Measurements from ENCODE around the gene BPGM. TPM values are rescaled to one million over a fixed set of nuclear protein-coding genes. Genes with fewer than 3 reads are reported as not detected.

The BPGM gene
- total and polyA plus RNA-seq, 9 of the 15 experiments (the other 6 are each of a cell fraction or from before 2014, with no cell fraction given), result 14.1 to 46.1 (median 21.2) TPM

DNA sequence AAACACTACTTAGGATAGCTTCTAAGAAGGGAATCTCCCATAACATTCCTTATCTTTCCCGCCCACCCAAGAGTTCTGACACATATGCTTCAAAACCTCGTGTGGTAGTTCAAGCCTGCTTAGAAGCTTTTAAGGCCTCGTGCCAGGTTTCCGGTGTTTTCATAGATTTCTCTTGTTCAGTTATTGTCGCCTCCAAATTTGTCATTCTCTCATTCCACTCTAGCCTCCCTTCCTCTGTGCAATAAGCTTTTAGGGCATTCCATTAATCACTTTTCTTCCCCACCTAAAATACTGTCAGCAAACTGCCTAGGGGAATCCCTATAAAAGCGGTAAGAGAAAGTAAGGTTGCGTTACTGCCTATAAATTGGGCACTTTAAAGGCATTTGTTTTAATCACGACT, 718 bp upstream of the BPGM start (continued):
- TF ChIP-seq, protein P1, sequence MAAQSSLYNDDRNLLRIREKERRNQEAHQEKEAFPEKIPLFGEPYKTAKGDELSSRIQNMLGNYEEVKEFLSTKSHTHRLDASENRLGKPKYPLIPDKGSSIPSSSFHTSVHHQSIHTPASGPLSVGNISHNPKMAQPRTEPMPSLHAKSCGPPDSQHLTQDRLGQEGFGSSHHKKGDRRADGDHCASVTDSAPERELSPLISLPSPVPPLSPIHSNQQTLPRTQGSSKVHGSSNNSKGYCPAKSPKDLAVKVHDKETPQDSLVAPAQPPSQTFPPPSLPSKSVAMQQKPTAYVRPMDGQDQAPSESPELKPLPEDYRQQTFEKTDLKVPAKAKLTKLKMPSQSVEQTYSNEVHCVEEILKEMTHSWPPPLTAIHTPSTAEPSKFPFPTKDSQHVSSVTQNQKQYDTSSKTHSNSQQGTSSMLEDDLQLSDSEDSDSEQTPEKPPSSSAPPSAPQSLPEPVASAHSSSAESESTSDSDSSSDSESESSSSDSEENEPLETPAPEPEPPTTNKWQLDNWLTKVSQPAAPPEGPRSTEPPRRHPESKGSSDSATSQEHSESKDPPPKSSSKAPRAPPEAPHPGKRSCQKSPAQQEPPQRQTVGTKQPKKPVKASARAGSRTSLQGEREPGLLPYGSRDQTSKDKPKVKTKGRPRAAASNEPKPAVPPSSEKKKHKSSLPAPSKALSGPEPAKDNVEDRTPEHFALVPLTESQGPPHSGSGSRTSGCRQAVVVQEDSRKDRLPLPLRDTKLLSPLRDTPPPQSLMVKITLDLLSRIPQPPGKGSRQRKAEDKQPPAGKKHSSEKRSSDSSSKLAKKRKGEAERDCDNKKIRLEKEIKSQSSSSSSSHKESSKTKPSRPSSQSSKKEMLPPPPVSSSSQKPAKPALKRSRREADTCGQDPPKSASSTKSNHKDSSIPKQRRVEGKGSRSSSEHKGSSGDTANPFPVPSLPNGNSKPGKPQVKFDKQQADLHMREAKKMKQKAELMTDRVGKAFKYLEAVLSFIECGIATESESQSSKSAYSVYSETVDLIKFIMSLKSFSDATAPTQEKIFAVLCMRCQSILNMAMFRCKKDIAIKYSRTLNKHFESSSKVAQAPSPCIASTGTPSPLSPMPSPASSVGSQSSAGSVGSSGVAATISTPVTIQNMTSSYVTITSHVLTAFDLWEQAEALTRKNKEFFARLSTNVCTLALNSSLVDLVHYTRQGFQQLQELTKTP (IDR thresholded peaks at IDR 0.05; ENCODE audit: low read depth in 1 of 2, partially characterized antibody in 2 of 2), result peak in 1 of 2 experiments; percentile 42
- no peak for TF ChIP-seq ZZZ3 (IDR thresholded peaks at IDR 0.05)
- no peak for TF ChIP-seq ETV5 (CRISPR knock-in tag; IDR thresholded peaks at IDR 0.05; ENCODE audit: low read depth)
- no peak for TF ChIP-seq NFIX (CRISPR knock-in tag; IDR thresholded peaks at IDR 0.05; ENCODE audit: low read depth)
- TF ChIP-seq MNT (conservative IDR thresholded peaks at IDR 0.05), result peak; percentile 19 to 36; a peak in 1 of 4 replicates
- no peak for TF ChIP-seq ZNF644 (tag; IDR thresholded peaks at IDR 0.05; ENCODE audit: low read depth)
- no peak for TF ChIP-seq ZNF134 (CRISPR knock-in tag; conservative IDR thresholded peaks at IDR 0.05)
- TF ChIP-seq ZNF41 (CRISPR knock-in tag; conservative IDR thresholded peaks at IDR 0.05), result no peak
- TF ChIP-seq BCL6 (CRISPR knock-in tag; IDR thresholded peaks at IDR 0.05), result no peak
- TF ChIP-seq THAP7 (CRISPR knock-in tag; IDR thresholded peaks at IDR 0.05), result no peak
- TF ChIP-seq ZBTB9 (CRISPR knock-in tag; IDR thresholded peaks at IDR 0.05), result no peak
- no peak for TF ChIP-seq ATF2 (CRISPR knock-in tag; IDR thresholded peaks at IDR 0.05)
- no peak for TF ChIP-seq FOXO4 (CRISPR knock-in tag; IDR thresholded peaks at IDR 0.05)
- no peak for TF ChIP-seq SRSF7 (optimal IDR thresholded peaks at IDR 0.05; ENCODE audit: low read depth, low read length)
- peak; percentile 64 for TF ChIP-seq EGR1 (conservative IDR thresholded peaks at IDR 0.05)
- TF ChIP-seq ZNF77 (CRISPR knock-in tag; IDR thresholded peaks at IDR 0.05), result no peak; the same call in 1 of the 2 replicates
- peak; percentile 83 for TF ChIP-seq L3MBTL2 (IDR thresholded peaks at IDR 0.05)
- no peak for TF ChIP-seq ZNF212 (CRISPR knock-in tag; IDR thresholded peaks at IDR 0.05)
- no peak for TF ChIP-seq PRPF4 (IDR thresholded peaks at IDR 0.05; ENCODE audit: insufficient read depth, low read depth, low read length, poor library complexity, severe bottlenecking)

All from K562 (cell line).